GM12892 (cell line): ENCODE results near the gene MITD1.

Experiments used
- POLR2AphosphoS5 ChIP-seq: IDR thresholded peaks from 2 replicates; pipeline ENCODE4 v1.6.1; 2011; ENCODE audit warnings: low read depth, low read length, control low read depth
- TAF1 ChIP-seq: IDR thresholded peaks from 2 replicates; pipeline ENCODE4 v1.6.1; 2011; ENCODE audit warnings: low read depth, mild to moderate bottlenecking, control low read depth, low read length, borderline replicate concordance

DNA sequence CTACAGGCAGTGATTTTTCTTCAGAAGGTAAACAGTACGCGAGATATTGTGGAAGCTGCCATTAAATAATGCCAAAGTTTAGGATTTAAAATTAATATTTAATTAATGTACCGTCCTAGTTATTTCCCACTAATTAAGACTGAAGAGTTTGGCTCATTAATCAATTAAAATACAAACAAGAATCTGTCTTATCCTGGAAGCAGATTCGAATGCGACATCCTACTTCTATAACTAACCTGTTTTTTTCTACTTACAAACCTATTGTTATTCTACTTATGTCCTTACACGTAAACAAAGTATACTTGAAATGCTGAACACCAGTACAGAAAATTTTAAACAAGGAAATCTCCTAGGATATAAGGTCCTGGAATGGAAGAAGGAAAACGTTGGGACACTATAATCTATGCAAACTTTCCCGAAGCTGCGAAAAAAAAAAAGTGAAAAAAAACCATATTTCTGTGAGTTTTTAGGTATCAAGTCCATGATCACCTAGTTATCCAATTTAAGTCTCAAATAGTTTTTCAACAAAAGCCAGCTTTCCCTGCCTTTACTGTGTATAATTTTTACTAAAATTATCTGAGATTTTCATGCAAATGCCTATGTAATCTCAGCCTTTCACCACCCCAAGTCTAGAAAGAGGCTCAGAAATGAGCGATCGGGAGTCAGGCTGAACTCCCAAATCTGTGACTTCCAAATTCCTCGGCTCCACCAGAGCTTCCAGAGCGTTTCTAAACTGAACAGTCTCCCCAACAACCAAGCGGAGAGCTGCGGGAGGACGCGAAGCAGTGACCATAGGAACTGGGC, 40.6 kb downstream of the MITD1 start:
- no peak for TF ChIP-seq POLR2AphosphoS5
- TF ChIP-seq TAF1 = no peak
